ENCODE measurements around the gene KAZN.

DNA sequence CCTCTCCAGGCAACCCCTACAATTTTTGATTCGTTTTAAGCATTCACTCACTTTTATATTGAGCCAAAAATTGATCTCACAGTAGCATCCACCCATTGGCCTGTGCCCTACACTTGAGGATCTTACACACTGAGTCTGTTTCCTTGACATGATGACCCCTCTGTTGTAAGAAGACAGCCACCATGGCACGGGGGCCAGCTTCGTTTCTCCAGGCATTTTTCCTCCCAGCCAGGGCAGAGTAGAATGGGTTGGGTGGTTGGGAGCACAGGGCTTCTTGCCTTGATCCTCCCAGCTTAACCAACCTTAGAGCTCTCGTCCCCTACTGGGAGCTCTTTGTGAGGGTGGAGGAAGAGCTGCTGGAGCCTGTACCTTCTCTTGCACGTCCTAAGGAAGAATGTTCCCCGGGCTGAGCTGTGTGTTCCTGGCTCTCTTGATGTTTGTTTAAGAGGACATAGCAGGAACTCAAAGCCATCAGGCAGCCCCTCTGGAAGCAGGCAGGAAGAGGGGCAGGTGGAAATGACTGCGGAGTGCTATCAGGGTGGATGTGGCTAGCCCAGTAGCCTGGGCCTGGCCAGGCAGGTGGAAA is 341.9 kb downstream of the KAZN start:
- TF ChIP-seq, protein P1, sequence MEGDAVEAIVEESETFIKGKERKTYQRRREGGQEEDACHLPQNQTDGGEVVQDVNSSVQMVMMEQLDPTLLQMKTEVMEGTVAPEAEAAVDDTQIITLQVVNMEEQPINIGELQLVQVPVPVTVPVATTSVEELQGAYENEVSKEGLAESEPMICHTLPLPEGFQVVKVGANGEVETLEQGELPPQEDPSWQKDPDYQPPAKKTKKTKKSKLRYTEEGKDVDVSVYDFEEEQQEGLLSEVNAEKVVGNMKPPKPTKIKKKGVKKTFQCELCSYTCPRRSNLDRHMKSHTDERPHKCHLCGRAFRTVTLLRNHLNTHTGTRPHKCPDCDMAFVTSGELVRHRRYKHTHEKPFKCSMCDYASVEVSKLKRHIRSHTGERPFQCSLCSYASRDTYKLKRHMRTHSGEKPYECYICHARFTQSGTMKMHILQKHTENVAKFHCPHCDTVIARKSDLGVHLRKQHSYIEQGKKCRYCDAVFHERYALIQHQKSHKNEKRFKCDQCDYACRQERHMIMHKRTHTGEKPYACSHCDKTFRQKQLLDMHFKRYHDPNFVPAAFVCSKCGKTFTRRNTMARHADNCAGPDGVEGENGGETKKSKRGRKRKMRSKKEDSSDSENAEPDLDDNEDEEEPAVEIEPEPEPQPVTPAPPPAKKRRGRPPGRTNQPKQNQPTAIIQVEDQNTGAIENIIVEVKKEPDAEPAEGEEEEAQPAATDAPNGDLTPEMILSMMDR (IDR thresholded peaks at IDR 0.05; ENCODE audit: control extremely low read depth in 1 of 3, insufficient read depth in 1 of 3, low read depth in 1 of 3, low read length in 3 of 3), result no peak
- TF ChIP-seq, protein P2, sequence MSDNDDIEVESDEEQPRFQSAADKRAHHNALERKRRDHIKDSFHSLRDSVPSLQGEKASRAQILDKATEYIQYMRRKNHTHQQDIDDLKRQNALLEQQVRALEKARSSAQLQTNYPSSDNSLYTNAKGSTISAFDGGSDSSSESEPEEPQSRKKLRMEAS (IDR thresholded peaks at IDR 0.05), result no peak
- TF ChIP-seq POLR2A (IDR thresholded peaks at IDR 0.05; ENCODE audit: control extremely low read depth in 1 of 2, low read depth in 2 of 2, low read length in 2 of 2), result no peak
- no peak for TF ChIP-seq RXRA (IDR thresholded peaks at IDR 0.05; ENCODE audit: insufficient read depth, low read depth, low read length)
- no peak for TF ChIP-seq RNF2 (IDR thresholded peaks at IDR 0.05; ENCODE audit: borderline replicate concordance, low read depth, low read length, missing control alignments, poor library complexity, severe bottlenecking)
- no peak for TF ChIP-seq SP1 (IDR thresholded peaks at IDR 0.05; ENCODE audit: low read depth, low read length)
- no peak for TF ChIP-seq EZH2 (IDR thresholded peaks at IDR 0.05; ENCODE audit: low read depth, low read length, severe bottlenecking)
- no peak for TF ChIP-seq TBP (IDR thresholded peaks at IDR 0.05; ENCODE audit: low read depth, low read length)
- no peak for TF ChIP-seq MAFK (IDR thresholded peaks at IDR 0.05; ENCODE audit: low read depth, low read length)
- no peak for TF ChIP-seq ASH2L (IDR thresholded peaks at IDR 0.05; ENCODE audit: low read length)
